ENCODE data around the gene WIPF2.

Gene WIPF2

GRCh38 chr17:40176754-40177110 is 42.4 kb upstream of the WIPF2 start:
- TF ChIP-seq, protein P1, sequence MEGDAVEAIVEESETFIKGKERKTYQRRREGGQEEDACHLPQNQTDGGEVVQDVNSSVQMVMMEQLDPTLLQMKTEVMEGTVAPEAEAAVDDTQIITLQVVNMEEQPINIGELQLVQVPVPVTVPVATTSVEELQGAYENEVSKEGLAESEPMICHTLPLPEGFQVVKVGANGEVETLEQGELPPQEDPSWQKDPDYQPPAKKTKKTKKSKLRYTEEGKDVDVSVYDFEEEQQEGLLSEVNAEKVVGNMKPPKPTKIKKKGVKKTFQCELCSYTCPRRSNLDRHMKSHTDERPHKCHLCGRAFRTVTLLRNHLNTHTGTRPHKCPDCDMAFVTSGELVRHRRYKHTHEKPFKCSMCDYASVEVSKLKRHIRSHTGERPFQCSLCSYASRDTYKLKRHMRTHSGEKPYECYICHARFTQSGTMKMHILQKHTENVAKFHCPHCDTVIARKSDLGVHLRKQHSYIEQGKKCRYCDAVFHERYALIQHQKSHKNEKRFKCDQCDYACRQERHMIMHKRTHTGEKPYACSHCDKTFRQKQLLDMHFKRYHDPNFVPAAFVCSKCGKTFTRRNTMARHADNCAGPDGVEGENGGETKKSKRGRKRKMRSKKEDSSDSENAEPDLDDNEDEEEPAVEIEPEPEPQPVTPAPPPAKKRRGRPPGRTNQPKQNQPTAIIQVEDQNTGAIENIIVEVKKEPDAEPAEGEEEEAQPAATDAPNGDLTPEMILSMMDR (IDR thresholded peaks at IDR 0.05) = no peak

DNA sequence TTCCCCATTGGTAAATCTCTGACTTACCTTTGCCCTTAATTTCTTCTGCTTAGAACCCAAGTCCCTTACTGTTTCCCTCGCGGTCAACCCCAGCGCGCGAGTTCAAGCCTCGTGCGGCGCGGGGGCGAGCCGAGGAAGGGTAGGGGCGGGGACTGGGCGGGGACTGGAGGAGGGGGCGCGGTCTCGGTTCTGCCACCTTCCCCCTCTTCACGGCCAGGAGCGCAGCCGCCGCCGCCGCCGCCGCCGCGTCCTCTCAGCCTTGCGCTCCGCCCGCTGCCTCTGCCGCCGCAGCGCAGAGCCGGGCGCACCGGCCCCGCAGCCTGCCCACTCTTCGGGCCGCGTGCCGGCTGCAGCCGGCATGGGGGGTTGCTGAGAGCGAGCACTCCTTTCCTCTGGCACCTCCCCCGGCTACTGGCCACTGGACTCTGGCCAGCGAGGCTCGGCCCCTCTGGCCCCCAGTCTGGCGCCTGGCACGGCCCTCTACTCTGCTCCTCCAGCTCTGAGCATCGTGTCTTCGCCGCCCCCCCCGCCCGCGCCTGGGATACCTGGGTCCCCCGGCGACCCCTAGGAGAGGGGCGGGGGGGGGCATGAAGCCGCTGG is 41.7 kb upstream of the WIPF2 start, which contains the start of gene RAPGEFL1:
Gene RAPGEFL1, plus strand, starts transcription at position 196 of the 600 bp plus-strand sequence. Its CDS starts 392 bp downstream, at position 588.
- TF ChIP-seq, protein P1 (IDR thresholded peaks at IDR 0.05) = no peak

DNA sequence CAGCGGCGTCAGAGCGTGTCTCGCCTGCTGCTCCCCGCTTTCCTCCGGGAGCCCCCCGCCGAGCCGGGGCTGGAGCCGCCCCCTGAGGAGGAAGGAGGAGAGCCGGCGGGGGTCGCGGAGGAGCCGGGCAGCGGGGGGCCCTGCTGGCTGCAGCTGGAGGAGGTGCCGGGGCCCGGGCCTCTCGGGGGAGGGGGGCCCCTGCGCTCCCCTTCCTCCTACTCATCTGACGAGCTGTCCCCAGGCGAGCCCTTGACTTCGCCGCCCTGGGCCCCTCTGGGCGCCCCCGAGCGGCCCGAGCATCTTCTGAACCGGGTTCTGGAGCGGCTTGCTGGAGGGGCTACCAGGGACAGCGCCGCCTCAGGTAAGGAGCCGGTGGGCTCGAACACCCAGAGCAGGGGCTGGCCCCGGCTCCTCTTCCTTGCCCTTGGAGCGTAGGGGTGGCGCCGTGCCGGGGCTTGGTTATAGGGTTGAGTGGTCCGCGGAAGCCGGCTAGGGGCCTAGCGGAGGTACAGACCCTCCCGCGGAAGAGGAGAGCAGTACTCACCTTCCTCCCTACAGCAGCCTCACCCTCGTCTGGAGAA is 41.0 kb upstream of the WIPF2 start:
- TF ChIP-seq, protein P1 (IDR thresholded peaks at IDR 0.05) = no peak

GRCh38 chr17:40178660-40179059 is 40.4 kb upstream of the WIPF2 start:
- TF ChIP-seq, protein P1 (IDR thresholded peaks at IDR 0.05) = no peak

DNA sequence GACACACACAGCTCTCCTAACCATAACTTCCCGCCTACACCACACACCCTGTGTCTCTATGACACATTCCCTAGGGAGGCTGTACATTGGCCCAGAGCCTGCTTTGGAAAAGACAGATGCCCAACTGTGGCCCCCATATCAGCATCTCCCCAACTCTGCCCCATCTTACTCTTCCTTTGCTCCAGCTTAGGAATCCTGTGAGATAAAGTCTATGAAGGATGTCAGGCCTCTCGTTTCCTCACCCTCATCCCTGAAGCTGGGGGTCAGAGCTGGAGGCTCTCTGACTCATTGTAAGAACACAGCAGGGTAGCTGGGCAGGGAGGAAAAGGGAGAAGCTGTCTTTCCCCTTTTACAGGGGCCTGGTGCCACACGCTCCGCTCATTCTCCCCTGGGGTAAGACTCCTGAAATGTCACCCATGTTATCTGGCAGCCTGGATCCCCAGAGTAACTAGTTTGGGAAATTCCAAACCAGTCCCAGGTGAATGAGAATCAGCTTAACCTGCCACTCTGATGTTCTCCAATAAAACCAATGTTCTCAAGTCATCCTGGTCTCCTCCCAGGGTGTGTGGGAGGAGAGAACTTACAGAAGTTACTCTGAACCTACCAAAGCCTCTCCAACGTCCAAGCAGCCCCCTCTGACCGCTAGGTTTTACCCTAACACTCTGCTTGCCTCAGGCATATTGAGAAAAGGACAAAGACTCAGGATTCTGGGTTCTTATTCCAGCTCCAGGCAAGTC is 39.0 kb upstream of the WIPF2 start:
- TF ChIP-seq, protein P1 (IDR thresholded peaks at IDR 0.05) = no peak

DNA sequence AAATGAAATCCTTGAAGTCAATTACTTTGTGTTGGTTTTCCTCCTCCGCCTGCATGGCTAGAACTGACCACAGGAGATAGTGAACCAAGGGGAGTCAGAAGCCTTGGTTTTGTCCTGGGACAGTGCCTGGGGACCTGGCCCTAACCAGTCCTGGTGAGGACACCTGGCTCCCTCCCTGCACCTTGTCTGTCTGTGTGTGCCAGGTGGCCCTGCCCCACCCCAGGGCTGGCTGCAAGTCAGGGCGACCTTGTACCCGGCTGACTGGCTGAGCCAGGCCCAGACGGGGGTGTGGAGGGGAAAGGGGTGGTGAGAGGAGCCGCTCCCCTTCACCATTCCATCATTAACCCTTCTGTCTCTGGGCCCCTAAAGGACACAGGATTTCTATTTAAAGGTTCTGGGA is 38.4 kb upstream of the WIPF2 start:
- TF ChIP-seq, protein P1 (IDR thresholded peaks at IDR 0.05) = no peak

DNA sequence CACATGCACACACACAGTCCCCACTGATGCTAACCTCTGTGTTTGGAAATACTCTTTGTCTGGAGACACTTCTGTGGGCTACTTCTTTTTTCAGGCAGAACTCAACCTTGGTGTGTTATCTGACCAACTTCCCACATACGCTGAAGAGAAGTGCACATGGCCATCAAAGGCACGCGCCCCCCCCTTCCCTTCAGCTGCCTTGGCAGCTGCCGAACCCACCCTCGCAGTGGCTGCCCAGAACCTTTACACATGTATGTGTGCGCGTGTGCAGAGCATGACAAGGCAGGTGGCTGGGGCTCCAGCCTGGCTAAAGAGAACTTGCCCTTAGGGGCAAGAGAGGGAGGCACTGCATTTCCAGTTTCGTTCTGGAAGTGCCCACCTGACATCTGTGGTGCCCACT is 37.9 kb upstream of the WIPF2 start:
- TF ChIP-seq, protein P1 (IDR thresholded peaks at IDR 0.05) = no peak

Data from LNCAP (cell line).